C4-2B (cell line): ENCODE measurements around the gene SEC24D.

Source experiments
- CTCF ChIP-seq: fragments of 450-650 bp; conservative IDR thresholded peaks from 2 replicates; pipeline ENCODE4 v1.5.1; 2017; ENCODE audit warnings: mild to moderate bottlenecking
- ZFX ChIP-seq: fragments of 450-650 bp; IDR thresholded peaks from 2 replicates; pipeline ENCODE4 v1.6.1; 2017

DNA sequence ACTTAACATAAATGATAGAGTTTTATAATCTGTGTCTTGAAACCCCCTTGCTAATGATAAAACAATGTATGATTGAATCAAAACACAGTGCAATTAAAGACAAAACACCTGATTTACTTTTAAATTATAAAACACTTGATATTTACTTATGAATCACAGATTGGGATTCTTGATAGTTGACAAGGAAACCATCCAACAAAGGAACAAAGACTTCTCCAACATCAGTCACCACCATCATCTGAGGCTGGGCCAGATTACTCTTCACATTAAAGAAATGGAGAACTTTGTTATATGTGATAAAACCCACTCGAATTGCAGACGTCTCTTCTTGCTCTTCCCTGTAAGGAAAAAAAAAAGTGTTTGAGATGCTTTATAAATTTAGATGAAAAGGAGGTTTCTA lies 83.4 kb downstream of the SEC24D start:
- TF ChIP-seq CTCF (no peak), ZFX (no peak)
